NCI-H1930 (cell line): ENCODE data around the gene IQCH.

Experiments used
- DNase-seq, 2 experiments: peaks; one replicate each; lab custom pipeline; 2025; lab: John Stamatoyannopoulos, UW

IQCH gene

DNA sequence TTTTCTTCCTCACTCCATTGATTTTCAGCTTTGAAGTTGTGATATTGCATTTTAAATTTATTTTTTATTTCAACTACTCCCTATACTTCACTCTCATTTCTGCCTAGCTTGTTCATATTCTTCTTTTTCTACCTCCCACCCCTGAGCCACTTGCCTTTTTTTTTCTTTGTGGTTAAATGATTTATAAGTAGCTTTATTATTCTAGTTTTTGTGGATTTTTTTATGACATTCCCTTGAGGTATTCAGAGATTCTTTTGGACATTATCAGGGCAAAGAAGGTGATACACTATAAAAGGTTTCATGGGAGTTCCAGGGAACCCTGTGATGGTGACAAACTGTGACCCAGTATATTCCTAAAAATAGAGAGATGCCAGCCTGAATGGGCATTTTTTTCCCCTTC, 269.6 kb downstream of the IQCH start:
- DNase-seq, result no peak

DNA sequence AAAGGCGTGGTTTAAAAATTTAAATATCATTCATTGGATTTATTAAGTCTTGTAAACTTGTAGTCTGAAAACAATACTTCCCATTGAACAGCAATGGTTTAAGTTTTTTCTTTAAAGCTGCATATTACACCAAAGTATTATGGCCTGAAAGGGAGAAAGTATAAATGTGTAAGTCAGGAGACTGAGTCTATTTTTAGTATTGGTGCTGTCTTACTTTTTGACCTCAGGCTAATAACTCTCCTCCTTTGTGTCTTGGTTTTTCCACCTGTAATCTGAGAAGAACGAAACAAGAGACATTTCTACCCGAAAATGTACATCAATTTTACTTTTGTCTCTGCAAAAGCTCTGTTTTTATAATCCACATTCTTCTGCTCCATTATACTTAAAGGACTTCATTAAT, 273.9 kb downstream of the IQCH start:
- DNase-seq, result no peak

DNA sequence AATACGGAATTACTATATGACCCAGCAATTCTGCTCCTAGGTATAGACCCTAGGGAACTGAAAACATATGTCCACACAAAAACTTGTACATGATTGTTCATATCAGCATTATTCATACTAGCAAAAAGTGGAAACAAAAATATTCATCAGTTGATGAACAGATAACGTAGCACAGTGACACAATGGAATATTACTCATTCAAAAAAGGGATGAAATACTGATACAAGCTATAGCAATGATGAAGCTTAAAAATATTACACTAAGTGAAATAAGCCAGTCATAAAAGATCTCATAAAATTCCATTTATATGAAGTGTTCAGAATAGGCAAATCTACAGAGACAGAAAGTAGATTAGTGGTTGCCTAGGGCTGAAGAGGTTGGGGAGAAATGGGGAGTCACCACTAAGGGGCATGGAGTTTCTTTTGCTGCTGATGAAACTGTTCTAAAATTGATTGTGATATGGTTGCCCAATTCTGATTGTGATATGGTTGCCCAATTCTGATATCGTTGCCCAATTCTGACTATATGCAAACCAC, 276.9 kb downstream of the IQCH start:
- DNase-seq, result no peak

DNA sequence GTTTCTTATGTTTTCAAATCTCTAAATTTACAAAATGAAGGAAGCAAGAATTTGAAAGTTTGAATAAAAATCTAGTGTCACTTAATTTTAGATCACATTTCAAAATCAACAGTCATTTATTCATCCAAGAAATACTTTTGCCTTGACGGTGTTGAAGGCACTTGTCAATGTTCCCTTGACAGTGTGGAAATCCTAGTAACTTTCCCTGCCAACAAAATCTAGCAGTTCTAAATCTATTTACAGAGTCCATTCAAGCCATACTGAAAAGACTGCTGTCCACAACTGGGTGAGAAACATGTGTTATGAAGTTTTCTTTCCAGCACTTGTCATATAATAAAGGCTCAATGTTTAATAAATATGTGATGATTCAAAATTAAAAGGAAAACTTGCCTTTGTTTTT, 279.3 kb downstream of the IQCH start:
- DNase-seq, result no peak

DNA sequence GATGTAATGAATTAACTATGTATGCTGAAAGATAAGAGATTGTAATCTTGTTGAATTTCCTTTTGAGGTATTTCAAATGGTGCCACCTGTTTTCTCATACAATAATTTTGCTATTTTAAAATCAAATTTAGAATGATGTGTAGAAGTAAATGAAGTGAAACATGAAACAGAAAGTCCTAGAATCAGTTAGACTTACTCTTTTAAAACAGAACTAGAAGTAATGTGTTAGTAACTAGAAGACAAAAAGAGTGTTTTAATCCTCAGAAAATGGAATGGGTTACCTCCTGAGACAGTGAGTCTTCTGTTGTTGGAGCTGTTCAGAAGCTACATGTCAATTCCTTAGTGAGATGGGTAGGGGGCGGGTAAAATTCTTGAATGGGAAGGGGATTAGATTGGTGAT, 279.8 kb downstream of the IQCH start:
- no peak for DNase-seq

DNA sequence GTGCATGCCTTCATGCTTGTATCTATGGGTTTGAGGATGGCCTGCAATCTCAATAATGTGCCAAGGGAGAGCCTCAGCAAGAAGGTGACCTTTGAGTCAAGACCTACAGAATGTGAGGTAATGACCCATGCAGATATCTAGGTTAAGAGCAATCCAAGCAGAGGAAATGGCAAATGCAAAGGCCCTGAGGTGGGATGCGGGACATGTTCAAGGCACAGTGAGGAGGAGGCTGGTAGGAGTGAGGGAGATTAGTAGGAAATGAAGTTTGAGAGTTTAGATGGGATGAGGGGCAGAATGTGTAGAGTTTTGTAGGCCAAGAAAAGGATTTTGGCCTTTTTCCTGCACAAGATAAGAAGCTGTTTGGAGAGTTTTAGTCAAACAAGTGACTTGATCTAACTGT, 283.2 kb downstream of the IQCH start:
- DNase-seq, result no peak

DNA sequence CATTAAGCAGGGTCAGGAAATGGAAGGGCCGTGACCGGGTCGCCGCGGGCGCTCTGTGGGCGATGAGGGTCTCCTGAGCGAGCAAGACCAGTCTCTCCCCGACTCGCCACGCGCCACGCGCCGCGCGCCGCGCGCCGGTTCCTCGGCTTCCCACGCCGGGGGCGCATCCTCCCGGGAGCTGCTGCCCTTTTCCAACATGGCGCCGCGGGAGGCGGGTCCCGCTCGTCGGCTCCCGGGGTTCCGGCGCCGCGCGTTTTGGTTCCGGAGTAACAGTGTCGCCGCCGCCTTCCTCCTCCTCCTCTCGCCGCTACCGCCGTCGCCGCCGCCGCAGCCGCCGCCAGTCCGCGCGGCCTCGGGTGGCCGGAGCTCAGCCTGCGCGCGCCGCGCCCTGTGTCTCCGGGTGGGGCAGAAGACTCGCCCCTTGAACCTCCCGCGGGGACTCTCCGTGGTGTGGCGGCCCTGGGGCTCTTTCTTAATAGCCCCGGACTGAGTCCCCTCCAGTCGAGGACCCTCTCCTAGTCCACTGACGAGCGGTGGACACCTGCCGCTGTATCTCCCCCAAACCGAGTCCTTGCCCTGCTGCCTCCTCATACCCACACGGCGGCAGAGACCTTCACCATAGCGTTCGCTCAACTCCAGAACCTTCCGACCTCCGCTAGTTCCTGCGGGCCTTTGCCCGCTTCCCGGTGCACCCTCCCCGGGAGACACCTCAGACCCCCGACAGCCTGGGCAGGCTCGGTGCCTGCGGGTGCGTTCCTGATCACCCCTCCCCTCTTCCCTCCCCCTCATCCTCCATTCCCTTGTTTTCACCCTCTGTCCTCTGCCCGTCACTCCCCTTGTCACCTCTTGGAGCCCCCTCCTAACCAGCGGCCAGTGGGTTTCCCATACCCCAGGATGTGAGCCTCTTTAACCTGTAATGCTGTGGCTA, 288.1 kb downstream of the IQCH start, which contains the start of gene MAP2K5:
Gene MAP2K5 (plus strand): TSS at position 284 of the 928 bp plus-strand sequence. CDS start 633 bp downstream, at position 917.
- DNase-seq, result peak; percentile 13 to 72

DNA sequence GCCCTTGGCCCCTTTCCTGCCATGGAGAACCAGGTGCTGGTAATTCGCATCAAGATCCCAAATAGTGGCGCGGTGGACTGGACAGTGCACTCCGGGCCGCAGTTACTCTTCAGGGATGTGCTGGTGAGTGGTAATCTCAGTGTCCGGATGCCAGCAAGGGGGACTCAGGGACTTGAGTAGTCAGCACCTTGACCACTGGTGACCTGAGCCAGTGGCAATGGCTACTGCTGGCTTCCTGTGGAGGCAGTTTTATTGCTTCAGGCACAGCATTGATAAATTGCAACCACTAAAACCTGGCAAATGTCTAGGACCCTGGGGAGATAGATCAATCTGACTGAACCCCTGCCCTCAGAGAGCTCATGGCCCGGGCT, 288.7 kb downstream of the IQCH start:
- no peak for DNase-seq

DNA sequence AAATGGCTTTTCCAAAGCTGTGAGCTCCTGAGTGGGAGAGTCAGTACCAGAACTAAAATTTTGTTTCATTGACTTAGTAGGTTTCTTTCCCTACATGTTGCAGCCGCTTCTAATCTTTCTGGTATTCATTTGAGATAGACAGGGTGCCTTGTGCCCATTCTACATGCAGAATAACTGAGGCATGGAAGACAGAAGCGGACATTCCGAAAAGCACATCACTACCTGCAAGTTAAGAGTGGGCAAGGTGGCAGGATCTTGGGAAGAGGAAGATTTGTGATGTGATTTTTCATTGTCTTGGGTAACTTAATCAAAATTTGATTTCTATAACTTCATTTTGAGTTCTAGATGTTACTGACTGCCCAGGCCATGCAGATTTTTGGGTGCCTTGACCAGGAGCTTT, 289.9 kb downstream of the IQCH start:
- no peak for DNase-seq

DNA sequence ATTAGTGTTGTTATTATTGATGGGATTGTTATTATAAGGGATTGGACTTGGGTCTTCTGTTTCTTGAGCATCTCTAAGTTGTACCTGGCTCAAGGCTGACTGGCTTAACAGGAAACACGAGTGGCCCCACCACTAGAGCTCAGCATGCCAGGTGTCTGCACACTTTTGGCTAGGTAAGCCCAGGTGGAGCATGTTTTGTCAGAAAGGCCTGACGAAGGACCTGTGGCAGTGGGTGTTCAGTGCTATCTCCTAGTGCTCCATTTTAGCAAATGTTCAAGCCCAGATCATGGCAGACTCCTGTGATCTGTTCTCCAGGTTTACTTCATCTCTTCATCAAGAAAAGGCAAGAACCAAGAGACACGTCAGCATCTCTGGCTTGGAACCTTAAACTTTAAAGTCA, 291.3 kb downstream of the IQCH start:
- DNase-seq, result no peak

DNA sequence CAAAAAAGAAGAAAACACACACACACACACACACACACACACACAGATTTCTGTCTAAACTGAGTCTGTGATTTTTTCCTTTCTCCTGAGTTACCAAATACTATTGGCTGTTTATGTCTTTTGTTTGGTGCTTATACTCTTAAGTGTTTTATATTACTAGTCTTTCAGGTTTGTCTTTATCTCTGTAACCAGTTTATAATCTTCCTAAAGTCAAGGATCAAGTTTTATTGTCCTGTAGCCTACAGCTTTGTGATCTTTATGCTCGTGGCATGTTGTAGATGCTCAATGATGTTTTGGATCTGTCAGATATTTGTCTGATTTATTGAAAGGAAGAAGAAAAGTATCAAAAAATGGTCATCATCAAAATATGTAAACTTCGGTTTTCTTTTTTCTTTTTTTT, 292.5 kb downstream of the IQCH start:
- DNase-seq, result no peak

DNA sequence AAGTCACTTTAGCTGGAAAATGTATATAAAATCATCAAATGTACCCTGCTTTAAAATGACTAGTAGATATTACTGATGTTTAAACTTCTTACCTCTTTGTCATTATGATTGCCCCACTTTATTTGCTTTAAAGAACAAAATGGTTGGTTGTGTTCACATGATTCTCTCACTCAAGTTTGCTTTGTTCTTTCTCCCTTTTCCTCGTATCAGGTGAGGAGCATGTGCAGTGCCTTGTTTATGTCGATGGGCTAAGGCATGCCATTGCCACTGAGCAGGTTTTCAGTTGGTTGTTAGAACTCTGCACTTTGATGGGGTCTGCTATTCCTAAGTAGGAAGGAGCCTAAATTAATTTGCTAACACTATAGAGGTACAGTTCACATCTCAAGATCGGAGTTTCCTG, 293.2 kb downstream of the IQCH start:
- no peak for DNase-seq

DNA sequence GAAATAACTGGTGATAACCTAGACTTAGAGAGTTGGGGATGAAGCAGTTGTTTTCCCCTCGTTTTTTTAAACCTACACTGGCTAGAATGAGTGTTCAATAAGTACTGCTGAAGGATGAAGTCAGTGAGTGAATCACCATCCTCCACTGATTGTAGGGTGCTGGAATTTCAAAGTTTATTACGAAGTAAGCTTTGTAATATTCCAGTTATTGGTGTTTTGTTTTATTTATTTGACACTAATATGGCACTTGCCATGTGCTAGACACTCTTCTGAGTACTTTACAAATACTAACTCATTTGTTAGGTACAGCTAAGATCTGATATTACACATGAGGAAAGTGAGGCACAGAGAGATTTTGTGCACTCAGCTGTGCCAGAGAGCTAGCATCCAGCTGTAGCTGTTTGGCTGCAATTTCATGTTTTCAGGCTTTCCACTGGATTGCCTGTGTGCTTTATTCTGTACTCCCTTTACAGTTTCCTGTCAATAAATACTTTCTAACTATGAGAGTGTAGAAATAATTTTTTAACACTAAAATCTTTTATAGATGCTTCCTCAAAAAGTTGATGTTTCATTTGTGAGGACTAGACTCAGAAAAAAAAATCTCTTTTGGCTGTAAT, 293.8 kb downstream of the IQCH start:
- no peak for DNase-seq

DNA sequence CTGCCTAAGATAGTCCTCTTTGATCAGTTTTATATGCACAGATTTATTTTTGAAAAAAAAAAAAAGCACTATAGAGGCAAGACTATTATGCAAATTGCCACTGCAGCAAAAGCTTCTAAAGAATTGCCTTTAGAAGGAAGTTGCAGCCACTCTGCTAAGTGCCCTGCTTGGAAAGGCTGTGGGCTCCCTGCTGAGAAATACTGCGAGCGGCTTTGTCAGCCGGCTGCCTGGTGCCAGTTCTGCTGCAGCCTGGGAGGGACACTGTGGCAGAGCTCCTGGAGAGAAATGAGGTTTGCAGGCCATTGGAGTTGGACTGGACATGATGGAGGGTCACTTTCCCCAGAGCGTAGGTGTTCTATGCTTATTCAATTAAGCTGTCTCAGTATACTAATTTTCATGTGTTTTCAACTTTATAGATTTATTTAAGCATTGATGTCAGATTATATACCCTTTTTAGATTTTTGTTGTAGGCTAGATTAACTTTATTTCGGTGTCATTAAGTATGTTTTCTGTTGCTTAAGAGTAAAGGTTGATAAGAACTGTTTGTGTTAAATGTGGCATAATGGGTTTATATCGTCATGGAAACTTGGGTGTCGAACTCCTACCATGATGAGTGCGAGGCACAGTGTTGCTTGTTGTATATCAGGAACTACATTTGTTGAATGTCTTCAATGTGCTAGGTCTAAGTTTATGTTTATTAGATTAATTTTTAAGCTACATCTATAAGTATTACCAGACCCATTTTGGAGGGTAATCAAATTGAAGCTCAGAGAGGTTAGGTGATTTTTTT, 294.5 kb downstream of the IQCH start:
- no peak for DNase-seq

DNA sequence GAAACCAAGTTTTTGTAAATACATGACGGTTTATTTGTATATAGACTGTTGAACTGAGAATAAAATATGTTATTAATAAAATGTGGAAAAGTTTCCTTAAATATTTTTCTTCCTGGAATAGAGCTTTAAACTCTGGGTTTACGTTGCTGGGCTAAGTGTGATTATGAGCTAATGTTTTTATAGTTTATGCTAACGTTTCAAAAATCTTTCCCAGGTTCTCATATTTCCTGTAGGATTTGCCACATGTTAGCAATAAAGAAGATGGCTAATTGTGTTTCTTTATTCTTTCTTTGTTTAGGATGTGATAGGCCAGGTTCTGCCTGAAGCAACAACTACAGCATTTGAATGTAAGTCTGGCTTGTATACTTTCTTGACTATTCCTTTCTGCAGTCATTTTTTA, 295.1 kb downstream of the IQCH start:
- DNase-seq, result no peak

DNA sequence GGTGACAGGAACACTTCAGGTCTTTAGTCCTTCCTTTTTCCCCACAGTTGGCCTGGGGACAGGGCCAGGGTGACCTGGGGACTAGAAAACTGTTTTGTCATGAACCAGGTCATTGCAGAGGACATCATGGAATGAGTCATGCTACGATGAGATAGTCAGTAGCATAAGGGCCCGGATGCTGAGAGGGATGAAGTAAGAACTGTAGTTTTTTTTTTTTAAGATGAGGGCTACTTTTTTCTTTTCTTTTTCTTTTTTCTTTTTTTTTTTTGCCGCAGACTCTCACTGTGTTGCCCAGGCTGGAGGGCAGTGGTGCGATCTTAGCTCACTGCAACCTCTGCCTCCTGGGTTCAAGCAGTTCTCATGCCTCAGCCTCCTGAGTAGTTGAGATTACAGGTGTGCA, 295.9 kb downstream of the IQCH start:
- no peak for DNase-seq

DNA sequence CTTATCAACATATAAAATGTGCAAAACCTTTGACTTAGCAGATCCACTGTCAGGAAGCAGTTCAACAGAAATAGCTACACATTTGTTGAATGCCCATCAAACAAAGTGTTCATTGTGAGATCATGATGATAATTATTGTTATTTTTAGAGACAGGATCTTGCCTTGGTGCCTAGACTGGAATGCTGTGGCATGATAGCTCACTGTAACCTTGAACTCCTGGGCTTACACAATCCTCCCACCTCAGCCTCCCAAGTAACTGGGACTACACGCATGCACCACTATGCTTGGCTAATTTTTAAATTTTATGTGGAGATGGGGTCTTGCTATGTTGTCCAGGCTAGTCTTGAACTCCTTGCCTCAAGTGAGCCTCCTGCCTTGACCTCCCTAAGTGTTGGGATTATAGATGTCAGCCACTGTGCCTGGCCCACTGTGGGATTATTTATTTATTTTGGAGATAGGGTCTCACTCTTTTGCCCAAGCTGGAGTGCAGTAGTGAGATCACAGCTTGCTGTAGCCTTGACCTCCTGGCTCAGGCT, 296.7 kb downstream of the IQCH start:
- DNase-seq, result no peak
